GM18858 (cell line): Measurements from ENCODE around the gene SLC24A3.

ENCODE experiments used
- ATAC-seq: cut with Tn5 transposase; IDR thresholded peaks from one replicate; pipeline ENCODE4 v1.9.1; 2021; ENCODE audit not compliant: unreplicated experiment

The SLC24A3 gene

DNA sequence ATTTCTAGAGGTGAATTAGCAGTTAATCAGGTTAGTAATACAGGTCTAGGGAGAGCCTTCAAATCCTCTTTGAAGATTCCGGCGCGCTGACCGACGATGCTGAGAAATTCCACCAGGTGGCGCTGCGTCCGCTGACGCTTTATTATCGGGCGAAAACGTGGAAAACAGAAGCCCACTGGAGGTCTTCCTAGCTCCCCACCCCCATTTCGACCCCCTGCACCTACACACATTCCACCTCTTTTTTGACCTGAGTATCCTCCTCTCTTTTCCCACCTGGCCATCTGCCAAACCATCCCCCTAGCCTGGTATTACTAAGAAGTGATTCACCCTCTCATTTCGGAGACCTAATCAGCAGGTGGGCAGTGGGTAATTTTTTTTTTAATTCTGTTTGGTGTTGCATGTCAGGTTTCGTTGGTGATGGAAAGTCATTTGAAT is 480.3 kb downstream of the SLC24A3 start:
- no peak for ATAC-seq

DNA sequence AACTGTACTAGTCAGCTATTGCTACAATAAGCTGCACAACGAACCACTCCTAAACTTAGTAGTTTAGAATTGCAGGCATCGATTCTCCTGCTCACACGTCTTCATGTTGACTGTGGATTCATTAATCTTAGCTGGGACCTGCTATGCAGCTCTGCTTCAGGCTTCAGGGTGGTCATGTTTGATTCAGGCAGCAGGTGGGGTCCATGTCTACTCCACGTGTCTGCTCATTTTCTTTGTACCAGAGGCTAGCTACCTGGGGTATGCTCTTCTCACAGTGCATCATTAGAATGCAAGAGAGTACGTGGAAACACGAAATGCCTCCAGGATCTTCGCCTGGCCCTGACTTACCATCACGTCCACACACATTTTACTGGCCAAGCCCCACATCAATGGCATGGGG is 481.1 kb downstream of the SLC24A3 start:
- ATAC-seq = no peak

DNA sequence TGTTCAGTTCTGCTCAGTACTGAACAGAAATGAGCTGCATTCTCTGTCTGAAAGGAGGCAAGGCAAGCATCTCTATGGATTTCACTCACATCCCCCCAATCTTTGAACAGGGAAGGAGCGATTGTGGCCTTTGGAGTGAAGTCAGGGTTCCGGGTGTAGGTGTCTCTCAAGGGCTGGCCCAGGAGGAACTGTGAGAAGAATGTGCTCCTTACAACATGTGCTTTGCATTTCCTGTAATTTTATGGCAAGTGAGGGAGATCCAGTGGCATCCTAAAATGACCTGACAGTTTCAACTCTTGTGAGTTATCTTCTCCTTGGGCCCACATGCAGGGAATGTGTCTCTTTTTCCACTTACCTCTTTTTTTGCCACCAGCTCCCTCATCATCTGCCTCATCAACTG is 482.6 kb downstream of the SLC24A3 start:
- no peak for ATAC-seq

DNA sequence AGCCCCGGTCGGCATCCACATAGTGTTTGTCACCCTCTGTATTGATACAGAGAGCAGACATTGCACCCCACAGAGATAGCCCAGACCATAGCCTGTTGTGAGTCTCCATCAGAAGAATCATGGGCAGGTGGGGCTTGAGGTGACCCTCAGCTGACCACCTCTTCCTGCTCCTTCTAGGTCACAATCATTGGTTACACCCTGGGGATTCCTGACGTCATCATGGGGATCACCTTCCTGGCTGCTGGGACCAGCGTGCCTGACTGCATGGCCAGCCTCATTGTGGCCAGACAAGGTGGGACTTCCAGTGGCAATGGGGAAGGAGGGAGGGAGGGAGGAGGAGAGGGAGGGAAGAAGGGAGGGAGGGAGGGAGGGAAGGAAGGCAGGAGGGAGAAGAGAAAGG is 484.2 kb downstream of the SLC24A3 start:
- ATAC-seq = no peak

DNA sequence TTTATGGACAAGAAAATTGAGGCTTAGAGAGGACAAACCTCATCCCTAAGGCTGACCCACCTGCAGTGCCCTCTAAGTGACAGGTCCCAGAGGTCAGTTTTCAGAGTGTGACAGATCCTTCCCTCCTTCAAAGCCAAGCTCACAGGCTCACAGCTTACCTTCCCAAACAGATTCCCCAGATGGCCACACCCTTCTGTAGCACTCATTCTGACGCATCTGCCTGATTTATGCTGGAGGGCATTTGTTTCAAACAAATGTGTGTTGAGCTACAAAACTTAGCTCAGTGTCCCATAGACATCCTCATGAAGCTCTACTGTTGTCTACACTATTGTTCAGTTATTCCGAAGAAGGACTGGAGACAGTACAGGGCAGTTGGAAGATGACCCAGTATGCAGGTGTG is 485.0 kb downstream of the SLC24A3 start:
- ATAC-seq = no peak

DNA sequence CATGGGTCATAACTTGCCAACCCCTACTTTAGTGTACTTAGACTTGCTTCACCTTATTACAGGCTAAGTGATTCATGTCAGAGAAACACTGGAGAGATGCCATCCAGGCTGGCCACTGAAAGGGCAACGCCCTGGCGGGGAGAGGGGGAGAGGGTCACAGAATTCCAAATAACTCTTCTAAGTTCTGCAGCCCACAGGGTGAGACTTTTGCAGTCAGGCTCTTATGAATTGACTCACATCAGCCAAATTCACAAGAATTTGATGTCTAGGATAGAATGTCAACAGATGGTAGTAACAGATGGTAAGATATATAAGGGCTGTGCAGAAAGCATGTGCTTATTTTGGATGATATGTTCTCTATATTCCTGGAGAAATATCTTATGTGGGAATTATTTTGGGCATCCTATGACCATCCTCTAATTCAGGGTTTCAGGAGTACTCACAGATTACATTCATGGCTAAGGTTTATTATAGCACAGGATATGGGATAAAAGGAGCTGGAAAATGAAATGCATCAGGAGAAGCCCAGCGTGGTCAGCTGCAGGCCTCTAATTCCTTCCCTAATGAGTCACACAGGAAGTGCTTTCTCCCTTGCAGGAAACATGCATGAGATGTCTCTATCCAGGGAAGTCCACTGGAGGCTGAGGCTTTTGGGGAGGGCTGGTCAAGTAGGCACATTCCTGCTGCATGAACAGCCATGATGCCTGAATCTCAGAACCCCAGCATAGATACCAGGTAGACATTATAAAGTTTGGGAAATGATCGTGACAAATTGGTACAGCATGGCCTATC is 486.9 kb downstream of the SLC24A3 start:
- ATAC-seq = no peak

DNA sequence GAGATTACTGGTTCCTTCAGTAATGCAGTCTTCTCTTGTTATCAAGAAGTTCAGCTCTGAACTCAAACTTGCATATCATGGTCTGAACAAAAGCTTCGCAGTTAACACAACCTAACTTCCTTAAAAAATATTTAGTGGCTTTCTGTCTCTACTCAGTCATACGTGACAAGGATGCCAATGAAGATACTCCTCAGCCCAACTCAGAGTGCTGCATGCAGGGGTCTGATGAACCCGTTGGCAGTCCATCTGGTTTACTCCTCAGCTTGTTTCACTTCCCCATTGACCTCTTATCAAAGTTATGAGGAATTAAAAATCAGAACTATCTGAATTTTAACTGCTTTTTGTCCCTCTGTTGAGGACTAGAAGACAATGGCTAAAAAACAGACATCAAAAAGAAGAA is 489.0 kb downstream of the SLC24A3 start:
- no peak for ATAC-seq

DNA sequence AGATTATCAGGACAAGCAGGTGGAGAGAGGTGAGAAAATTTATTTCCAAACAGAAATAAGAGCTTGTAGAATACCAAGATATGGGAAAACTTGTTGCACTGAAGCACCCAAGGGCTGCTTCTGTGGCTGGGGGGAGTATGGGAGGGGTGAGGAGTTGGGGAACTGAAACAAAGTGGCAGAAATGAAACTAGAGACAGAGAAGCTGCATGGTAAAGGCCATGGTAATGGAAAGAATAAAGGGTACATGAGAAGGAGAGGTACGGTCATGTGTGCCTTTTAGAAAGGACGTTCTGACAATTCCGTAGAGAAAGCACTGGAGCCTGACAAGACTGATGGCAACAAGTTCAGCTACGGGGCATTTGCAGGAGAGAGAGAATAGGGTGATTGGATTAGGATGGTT is 494.0 kb downstream of the SLC24A3 start:
- peak; percentile 85 for ATAC-seq

DNA sequence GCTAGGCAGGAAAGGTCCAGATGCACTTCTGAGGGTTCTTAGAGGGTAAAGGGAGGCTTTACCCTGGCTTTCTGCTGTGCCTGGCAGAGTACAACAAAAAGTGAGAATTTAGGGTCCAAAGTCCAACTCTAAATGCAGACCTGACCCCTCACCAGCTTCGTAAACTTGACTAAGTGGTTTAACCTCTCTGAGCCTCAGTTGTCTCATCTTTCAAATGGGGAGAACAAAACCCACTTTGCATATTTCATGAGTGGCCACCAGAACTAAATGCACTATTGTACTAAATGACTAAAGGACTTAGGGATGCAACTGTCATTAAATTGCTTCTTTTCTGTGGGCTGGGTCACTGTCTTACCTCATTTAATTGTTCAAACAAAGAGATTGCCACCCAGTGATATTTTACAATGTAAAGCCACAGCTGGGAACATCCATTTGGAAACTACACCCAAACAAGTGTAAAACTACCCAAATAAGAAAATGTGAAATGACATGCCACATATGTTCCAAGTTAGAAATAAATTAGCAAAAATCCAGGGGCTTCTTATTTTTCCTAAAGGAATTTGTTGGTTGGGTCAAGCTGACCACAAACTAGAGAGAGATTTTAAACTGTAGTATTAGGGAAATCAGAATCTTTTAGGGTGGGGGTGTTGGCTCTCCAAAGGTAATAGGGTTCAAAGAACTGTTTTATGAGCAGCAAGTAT is 497.3 kb downstream of the SLC24A3 start:
- ATAC-seq = no peak

DNA sequence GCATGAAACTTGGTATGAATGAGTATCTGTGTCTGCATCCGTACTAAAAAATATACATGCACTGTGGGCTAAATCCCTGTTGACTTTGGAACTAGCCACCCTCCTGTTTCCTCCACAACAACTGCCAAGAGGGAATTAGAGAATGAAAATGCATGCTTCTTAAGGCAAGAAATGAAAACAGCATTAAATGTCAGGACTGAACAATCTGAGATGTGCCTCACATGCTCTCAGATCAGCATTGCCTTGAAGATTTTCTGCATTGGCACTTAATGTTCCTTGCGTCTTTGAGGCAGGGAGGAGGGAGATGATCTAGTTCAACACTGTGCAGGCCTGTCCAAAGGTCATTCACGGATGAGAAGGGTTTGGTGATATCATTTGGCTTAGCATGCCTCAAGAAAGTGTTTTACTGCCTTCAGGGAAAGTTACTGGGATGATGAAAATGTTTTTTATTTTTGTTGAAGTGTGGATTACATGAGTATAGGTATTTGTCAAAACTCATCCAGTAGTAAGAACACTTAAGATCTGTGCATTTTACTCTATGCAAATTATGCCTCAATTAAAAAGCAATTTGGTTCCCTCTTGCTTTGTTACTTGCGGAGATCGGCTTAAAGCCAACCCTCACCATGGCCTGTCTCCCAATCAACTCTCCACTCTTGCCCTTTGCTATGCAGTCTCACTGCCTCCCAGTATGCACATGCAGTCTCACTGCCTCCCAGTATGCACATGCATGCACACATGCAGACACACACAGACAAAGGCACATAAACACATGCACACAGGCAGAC is 498.1 kb downstream of the SLC24A3 start:
- no peak for ATAC-seq

DNA sequence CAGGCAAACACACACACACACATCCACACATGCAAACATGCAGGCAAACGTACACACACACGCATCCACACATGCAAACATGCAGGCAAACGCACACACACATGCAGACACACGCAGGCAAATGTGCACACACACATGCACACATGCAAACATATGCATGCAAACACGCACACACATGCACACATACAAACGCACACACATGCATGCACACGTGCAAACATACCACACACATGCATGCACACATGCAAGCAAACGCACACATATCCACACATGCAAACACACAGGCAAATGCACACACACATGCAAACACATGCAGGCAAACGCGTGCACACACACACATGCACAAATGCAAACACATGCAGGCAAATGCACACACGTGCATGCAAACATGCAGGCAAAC is 498.7 kb downstream of the SLC24A3 start:
- no peak for ATAC-seq

DNA sequence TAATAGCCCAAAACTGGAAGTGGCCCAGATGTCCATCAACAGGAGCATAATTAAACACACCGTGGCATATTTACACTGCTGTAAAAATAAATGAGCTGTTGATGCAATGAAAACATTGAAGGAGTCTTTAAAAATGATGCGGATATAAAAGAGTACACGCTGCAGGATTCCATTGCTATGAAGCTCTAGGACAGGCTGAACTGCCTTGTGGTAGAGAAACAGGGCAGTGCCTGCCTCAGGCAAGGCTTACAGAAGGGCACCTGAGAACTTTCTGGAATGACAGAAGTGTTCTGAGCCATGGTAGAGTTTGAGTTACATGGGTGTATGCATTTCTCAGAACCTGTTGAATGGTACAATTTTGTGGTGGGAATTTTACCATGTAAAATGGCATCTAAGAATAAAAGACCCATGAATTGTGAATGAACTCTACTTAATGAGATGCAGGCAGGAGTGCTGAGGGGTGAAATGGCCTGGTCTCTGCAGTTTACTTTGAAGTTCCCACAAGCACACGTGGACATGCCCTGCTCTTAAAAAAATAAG is 500.3 kb downstream of the SLC24A3 start:
- no peak for ATAC-seq

DNA sequence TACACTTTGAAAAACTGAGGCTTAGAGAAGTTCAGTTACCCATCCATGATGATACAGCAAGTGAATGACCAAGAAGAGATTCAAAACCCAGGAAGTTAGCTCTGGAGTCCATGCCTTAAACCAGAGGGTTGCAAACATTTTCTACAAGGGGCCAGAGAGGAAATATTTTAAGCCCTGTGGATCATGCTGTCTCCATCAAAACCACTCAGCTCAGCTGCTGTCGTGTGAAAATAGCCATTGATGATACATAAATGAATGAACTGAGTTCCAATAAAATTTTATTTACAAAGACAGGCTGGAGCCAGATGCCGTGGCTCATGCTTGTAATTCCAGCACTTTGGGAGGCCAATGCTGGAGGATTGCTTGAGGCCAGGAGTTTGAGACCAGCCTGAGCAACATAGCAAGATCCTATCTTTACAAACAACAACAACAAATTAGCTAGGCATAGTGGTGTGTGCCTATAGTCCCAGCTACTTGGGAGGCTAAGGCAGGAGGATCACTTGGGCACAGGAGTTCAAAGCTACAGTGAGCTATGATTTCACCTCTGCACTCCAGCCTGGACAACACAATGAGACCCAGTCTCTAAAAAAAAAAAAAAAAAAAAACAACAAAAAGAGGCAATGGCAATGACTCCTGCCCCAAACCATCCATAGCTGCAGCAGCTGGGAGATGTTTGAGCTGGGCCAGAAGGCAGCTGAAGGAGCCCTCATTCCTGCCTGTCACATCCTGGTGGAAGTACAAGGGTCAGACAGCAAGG is 501.6 kb downstream of the SLC24A3 start:
- ATAC-seq = no peak

DNA sequence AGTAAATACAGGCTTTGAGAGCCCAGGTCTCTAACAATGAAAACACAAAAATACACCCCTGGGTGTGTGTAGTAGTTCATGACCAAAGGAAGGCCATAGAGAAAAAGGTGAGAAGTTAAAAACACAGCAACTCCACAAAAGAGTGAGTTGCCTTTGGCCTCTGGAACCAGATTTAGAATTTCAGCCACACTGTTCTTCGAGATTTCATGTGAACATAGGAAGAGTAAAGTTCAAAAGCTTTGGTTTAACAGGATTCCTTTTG is 502.1 kb downstream of the SLC24A3 start:
- no peak for ATAC-seq

DNA sequence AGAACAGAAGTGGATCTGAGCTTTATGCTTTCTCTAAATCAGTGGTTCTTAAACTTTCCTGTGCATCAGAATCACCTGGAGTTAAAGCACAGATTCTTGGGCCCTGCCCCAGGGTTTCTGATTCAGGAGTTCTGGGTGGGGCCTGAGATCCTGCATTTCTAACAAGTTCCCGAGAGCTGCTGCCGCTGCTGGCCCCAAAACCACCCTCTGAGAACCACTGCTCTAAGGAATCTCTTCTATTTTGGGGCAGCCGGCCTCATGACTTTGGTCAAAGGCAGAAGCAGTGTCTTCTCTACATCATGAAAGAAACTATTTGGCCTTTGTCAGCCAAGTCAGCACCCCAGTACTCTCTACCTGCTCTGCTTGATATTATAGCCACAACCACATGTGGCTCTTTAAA is 503.5 kb downstream of the SLC24A3 start:
- no peak for ATAC-seq

DNA sequence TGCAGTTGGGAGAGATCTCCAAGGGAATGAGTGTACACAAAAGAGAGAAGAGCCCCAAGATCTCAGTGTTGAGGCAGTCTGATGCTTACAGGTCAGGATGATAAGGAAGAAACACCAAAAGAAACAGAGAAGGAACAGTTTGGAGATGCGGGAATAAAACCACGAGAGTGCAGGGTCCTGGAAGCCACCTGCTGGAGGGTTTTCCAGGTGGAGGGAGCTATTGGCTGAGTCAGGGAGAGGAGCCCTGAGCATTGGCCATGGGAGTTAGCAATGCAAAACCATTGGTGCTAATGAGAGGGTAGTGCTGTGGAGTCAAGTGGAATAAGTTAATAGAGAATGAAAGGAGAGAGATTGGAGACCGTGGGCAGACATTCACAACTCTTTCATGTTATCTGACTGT is 506.4 kb downstream of the SLC24A3 start:
- no peak for ATAC-seq

DNA sequence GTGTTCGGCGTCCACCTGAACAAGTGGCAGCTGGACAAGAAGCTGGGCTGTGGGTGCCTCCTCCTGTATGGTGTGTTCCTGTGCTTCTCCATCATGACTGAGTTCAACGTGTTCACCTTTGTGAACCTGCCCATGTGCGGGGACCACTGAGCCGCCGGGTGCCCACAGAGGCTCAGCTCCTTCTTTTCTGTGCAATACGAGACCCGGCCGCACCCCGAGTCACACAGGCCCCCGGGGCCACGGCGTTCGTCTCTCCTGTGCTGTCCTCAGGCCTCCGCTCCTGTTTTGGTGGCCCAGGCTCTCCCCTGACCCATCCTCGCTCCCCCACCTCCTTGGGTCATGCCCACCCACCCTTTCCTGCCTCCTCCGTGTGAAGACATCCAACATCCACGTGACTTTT is 508.5 kb downstream of the SLC24A3 start:
- ATAC-seq = no peak

DNA sequence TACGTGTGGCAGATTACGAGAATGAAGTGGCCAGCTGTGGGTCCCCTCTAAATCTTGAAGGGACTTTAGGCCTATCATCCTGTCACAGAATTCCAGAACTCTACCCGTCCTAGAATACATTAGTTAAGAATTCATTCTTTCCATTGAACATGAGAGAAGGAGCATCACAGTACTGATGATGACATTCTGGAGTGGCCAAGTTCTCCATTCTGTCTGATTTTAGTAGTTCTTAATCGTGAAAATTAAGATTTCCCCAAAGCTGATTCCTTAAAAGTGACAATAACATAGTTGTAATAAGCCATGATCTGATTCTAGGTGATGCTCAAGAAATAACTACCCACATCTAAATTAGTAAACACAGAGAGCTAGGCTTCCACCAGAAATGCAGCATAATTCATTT is 510.6 kb downstream of the SLC24A3 start:
- ATAC-seq = no peak

DNA sequence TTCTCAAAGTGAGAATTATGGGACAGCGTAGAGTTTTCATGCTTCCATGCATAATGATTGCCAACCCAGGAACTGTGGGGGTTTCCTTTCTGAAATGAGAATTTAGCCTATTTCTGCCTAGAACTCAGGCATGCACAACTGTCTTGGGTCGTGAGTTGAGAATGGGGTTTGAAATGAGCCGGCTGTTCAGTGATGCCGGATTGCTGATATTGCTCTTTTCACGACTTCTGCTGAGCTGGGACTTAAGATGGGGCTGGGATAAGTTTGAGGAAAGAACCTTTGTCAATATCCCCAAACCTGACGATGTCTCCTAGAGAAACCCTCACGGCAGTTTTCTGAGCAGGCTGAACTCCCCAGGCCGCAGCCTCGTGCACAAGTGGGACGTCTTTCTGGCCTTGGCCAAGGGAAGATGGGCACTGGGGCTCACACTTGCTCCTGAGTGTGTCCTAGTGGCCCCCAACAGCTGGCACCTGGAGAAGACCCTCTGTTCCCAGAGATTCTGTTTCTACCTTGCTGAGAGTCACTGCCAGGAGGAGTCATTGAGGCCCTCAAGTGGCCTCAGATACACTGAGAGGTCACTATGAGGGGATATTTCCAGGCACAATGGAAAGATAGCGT is 511.5 kb downstream of the SLC24A3 start:
- ATAC-seq = no peak

DNA sequence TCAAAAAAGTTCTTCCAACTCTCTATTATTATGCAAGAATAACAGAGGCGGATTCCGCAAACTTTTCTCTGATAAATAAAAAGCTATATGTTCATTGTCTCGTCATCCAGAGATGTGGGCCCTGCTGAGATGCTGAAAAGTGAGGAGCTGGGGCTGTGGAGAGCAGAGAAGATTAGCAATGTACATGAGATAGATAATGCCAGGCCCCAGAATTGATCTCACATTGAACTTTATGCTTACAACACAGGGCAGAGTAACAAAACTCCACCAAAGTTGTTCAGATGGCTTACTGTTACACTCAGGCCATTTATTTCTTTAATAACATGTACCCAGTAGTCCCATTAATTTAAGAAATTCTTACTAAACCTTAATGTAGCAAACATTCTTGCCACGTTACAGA is 512.9 kb downstream of the SLC24A3 start:
- no peak for ATAC-seq
